ENCODE data around the gene PRSS23.

Gene PRSS23

GRCh38 chr11:86787656-86788055 lies 12.7 kb upstream of the PRSS23 start:
- Histone ChIP-seq H3K4me3 (no peak overlapping the region), H3K27ac (no peak overlapping the region)

- H3K4me3 ChIP-seq = no peak overlapping the region
- no peak overlapping the region for H3K27ac ChIP-seq
These were observed 10.1 kb upstream of the PRSS23 start for GRCh38 chr11:86790195-86790725.

GRCh38 chr11:86790867-86791849 lies 9.2 kb upstream of the PRSS23 start:
- Histone ChIP-seq H3K27ac (no peak overlapping the region), H3K4me3 (no peak overlapping the region)

GRCh38 chr11:86792150-86792549 lies 8.2 kb upstream of the PRSS23 start:
- H3K4me3 ChIP-seq = no peak overlapping the region
- no peak overlapping the region for H3K27ac ChIP-seq

- Histone ChIP-seq H3K27ac (no peak overlapping the region), H3K4me3 (no peak overlapping the region)
These were observed 7.0 kb upstream of the PRSS23 start for GRCh38 chr11:86793307-86793706.

- no peak overlapping the region for H3K27ac ChIP-seq
- H3K4me3 ChIP-seq = no peak overlapping the region
These were observed 4.8 kb upstream of the PRSS23 start for GRCh38 chr11:86795511-86795910.

- Histone ChIP-seq H3K4me3 (no peak overlapping the region), H3K27ac (no peak overlapping the region)
These were observed 4.4 kb upstream of the PRSS23 start for GRCh38 chr11:86795949-86796348.

GRCh38 chr11:86797133-86797532 lies 3.2 kb upstream of the PRSS23 start:
- Histone ChIP-seq H3K27ac (no peak overlapping the region), H3K4me3 (no peak overlapping the region)

GRCh38 chr11:86798988-86799387 lies 1.4 kb upstream of the PRSS23 start:
- Histone ChIP-seq H3K4me3 (no peak overlapping the region), H3K27ac (peak overlapping the region in 5 of 21 experiments; percentile 15 to 92 (median 48))

GRCh38 chr11:86799680-86800075 lies 664 bp upstream of the PRSS23 start:
- H3K4me3 ChIP-seq = peak overlapping the region; percentile 55 to 70 (median 62)
- H3K27ac ChIP-seq = peak overlapping the region in 20 of 21 experiments; percentile 20 to 92 (median 78)

- Histone ChIP-seq H3K27ac (peak overlapping the region in 18 of 21 experiments; percentile 66 to 92 (median 79)), H3K4me3 (peak overlapping the region; percentile 55 to 70 (median 62))
These were observed 574 bp downstream of the PRSS23 start for GRCh38 chr11:86800960-86801272.

GRCh38 chr11:86801364-86801763 lies 1.0 kb downstream of the PRSS23 start:
- Histone ChIP-seq H3K4me3 (peak overlapping the region; percentile 55 to 70 (median 62)), H3K27ac (peak overlapping the region in 14 of 21 experiments; percentile 11 to 92 (median 80))

GRCh38 chr11:86802146-86802545 lies 1.8 kb downstream of the PRSS23 start:
- H3K4me3 ChIP-seq = peak overlapping the region; percentile 55 to 70 (median 62)
- peak overlapping the region in 8 of 21 experiments; percentile 6 to 92 (median 45) for H3K27ac ChIP-seq

- Histone ChIP-seq H3K4me3 (peak overlapping the region in 6 of 7 experiments; percentile 12 to 66 (median 60)), H3K27ac (peak overlapping the region in 7 of 21 experiments; percentile 6 to 92 (median 47))
These were observed 2.3 kb downstream of the PRSS23 start for GRCh38 chr11:86802601-86803051.

GRCh38 chr11:86803136-86804045 lies 3.0 kb downstream of the PRSS23 start:
- peak overlapping the region in 4 of 21 experiments; percentile 8 to 92 (median 84) for H3K27ac ChIP-seq

GRCh38 chr11:86804951-86805350 lies 4.6 kb downstream of the PRSS23 start:
- Histone ChIP-seq H3K27ac (peak overlapping the region in 8 of 21 experiments; percentile 8 to 66 (median 38)), H3K4me3 (no peak overlapping the region)

More at GRCh38 chr11:86803136-86804045, 3.0 kb downstream of the PRSS23 start:
- peak overlapping the region in 2 of 7 experiments; percentile 12 to 65 for H3K4me3 ChIP-seq

- H3K27ac ChIP-seq = peak overlapping the region in 8 of 21 experiments; percentile 8 to 66 (median 38)
These were observed 5.5 kb downstream of the PRSS23 start for GRCh38 chr11:86805873-86806310.

GRCh38 chr11:86806903-86807302 lies 6.6 kb downstream of the PRSS23 start:
- Histone ChIP-seq H3K4me3 (no peak overlapping the region), H3K27ac (peak overlapping the region in 2 of 21 experiments; percentile 9 to 15)

More at GRCh38 chr11:86805873-86806310, 5.5 kb downstream of the PRSS23 start:
- no peak overlapping the region for H3K4me3 ChIP-seq

- Histone ChIP-seq H3K27ac (peak overlapping the region in 1 of 21 experiments; percentile 15), H3K4me3 (no peak overlapping the region)
These were observed 7.0 kb downstream of the PRSS23 start for GRCh38 chr11:86807360-86807759.
